HepG2 (cell line): ENCODE results near the gene ZNF575. TPM values are rescaled to one million over a fixed set of nuclear protein-coding genes. Genes with fewer than 3 reads are reported as not detected.

Source experiments
- CBX5 ChIP-seq: sonication (generic); formaldehyde crosslinking; IDR thresholded peaks from 2 replicates; pipeline ENCODE4 v1.4.0; 2020; ENCODE audit warnings: missing genetic modification reagents, borderline replicate concordance
- FIP1L1 ChIP-seq: fragments of 200-400 bp; formaldehyde crosslinking; IDR thresholded peaks from 2 replicates; pipeline ENCODE4 v1.6.1; 2018; ENCODE audit warnings: low read depth, mild to moderate bottlenecking, low read length, moderate library complexity, borderline replicate concordance; ENCODE audit not compliant: insufficient read depth
- HNF4G ChIP-seq, 2 experiments: sonication (generic) in 1 of 2; formaldehyde crosslinking in 1 of 2; IDR thresholded peaks; 2 replicates each; pipeline versions ENCODE4 v1.4.0 to v1.6.1; 2011 to 2020; ENCODE audit warnings: borderline replicate concordance in 2 of 2, low read depth in 2 of 2, mild to moderate bottlenecking in 2 of 2, low read length in 1 of 2, missing genetic modification reagents in 1 of 2, moderate library complexity in 1 of 2
- PHF21A ChIP-seq: sonication (generic); formaldehyde crosslinking; IDR thresholded peaks from 2 replicates; pipeline ENCODE4 v1.5.0; 2020; ENCODE audit warnings: mild to moderate bottlenecking, missing genetic modification reagents
- SMAD1 ChIP-seq: sonication (generic); formaldehyde crosslinking; IDR thresholded peaks from 2 replicates; pipeline ENCODE4 v1.4.0; 2020; ENCODE audit warnings: missing genetic modification reagents, low read depth, mild to moderate bottlenecking, borderline replicate concordance
- ZC3H13 ChIP-seq: sonication (generic); formaldehyde crosslinking; IDR thresholded peaks from 2 replicates; pipeline ENCODE4 v1.8.1; 2023; ENCODE audit warnings: mild to moderate bottlenecking, missing genetic modification reagents, moderate library complexity
- ZNF605 ChIP-seq: sonication (generic); formaldehyde crosslinking; IDR thresholded peaks from 2 replicates; pipeline ENCODE4 v1.8.0; 2022; ENCODE audit warnings: mild to moderate bottlenecking, missing genetic modification reagents
- ZSCAN22 ChIP-seq: sonication (generic); formaldehyde crosslinking; IDR thresholded peaks from 2 replicates; pipeline ENCODE4 v1.4.0; 2020; ENCODE audit warnings: mild to moderate bottlenecking, missing genetic modification reagents
- polyA plus RNA-seq, 8 experiments: library from polyadenylated mRNA; depleted of rRNA in 3 of 8; stranded (reverse) in 7 of 8; unstranded in 1 of 8; fragments of >200 nt; fragmentation: Illumina TruSeq in 4 of 8; extraction: Trizol in 4 of 8; gene quantifications; 2 replicates each; pipeline versions ENCODE4 v1.2.1 to v1.2.3, GENCODE V29; 2011 to 2016; ENCODE audit warnings: low read depth in 4 of 8, missing spikeins in 1 of 8, mixed read lengths in 1 of 8; ENCODE audit not compliant: insufficient read depth in 1 of 8
- total RNA-seq, 5 experiments: library from RNA; depleted of rRNA; stranded (reverse); fragments of >200 nt; fragmentation: Illumina TruSeq; extraction: Trizol; gene quantifications; 2 replicates each; pipeline ENCODE4 v1.2.3, GENCODE V29; 2016; ENCODE audit warnings: low read depth in 1 of 5
- TF ChIP-seq, protein P1 (sequence below): sonication (generic); formaldehyde crosslinking; IDR thresholded peaks from 2 replicates; pipeline ENCODE4 v1.5.1; 2020; ENCODE audit warnings: mild to moderate bottlenecking, missing genetic modification reagents, moderate library complexity
- TF ChIP-seq, protein P2 (sequence below): sonication (generic); formaldehyde crosslinking; IDR thresholded peaks from 2 replicates; pipeline ENCODE4 v1.4.0; 2020; ENCODE audit warnings: missing genetic modification reagents
- TF ChIP-seq, protein P3 (sequence below): sonication (generic); formaldehyde crosslinking; conservative IDR thresholded peaks from 2 replicates; pipeline ENCODE4 v1.4.0; 2020; ENCODE audit warnings: missing genetic modification reagents
- TF ChIP-seq, protein P4 (sequence below): sonication (generic); formaldehyde crosslinking; IDR thresholded peaks from 2 replicates; pipeline ENCODE4 v1.4.0; 2020; ENCODE audit warnings: missing genetic modification reagents

The ZNF575 gene
- total and polyA plus RNA-seq, 2 of the 13 experiments (the other 11 are each of a cell fraction or from before 2014, with no cell fraction given): 0.17 to 0.27 TPM

DNA sequence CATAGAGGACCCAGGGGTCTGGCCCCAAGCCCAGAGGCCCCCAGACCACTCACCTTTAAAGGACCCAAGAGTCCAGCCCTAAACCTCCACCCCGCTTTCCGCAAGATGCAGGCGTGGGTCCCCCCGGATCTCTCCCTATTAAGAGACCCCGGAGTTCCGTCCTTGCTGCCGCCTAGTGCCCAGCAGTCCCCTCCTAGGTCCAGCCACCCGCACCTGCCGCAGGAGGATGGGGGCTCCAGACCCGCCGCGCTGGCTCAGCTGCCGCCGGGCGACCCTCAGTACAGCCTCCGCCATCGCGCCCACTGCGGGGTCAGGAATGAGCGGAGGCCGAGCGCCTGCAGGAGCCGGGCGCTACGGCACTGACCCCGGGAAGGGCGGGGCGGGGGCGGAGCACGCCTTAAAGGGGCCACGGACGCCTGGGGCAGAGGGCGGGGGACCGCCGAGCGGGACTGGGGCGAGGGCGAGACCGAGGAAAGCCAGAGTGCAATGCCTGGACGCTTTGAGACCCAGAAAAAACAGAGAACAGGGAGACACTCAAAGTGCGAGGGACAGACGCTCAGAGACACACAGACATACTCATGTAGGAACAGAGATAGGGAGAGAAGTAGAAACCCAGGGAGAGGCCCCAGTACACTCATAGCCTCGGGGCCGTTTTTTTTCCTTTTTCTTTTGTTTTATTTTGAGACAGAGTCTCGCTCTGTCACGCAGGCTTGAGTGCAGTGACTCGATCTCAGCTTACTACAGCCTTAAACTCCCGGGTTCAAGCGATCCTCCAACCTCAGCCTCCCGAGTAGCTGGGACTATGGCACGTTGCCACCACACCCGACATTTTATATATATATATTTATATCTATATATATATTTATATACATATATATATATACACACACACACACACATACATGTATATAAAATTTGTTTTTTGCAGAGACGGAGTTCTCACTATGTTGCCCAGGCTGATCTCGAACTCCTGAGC, 5.8 kb upstream of the ZNF575 start, which contains the start of gene ETHE1 (continued):
- TF ChIP-seq, protein P1, sequence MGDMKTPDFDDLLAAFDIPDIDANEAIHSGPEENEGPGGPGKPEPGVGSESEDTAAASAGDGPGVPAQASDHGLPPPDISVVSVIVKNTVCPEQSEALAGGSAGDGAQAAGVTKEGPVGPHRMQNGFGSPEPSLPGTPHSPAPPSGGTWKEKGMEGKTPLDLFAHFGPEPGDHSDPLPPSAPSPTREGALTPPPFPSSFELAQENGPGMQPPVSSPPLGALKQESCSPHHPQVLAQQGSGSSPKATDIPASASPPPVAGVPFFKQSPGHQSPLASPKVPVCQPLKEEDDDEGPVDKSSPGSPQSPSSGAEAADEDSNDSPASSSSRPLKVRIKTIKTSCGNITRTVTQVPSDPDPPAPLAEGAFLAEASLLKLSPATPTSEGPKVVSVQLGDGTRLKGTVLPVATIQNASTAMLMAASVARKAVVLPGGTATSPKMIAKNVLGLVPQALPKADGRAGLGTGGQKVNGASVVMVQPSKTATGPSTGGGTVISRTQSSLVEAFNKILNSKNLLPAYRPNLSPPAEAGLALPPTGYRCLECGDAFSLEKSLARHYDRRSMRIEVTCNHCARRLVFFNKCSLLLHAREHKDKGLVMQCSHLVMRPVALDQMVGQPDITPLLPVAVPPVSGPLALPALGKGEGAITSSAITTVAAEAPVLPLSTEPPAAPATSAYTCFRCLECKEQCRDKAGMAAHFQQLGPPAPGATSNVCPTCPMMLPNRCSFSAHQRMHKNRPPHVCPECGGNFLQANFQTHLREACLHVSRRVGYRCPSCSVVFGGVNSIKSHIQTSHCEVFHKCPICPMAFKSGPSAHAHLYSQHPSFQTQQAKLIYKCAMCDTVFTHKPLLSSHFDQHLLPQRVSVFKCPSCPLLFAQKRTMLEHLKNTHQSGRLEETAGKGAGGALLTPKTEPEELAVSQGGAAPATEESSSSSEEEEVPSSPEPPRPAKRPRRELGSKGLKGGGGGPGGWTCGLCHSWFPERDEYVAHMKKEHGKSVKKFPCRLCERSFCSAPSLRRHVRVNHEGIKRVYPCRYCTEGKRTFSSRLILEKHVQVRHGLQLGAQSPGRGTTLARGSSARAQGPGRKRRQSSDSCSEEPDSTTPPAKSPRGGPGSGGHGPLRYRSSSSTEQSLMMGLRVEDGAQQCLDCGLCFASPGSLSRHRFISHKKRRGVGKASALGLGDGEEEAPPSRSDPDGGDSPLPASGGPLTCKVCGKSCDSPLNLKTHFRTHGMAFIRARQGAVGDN (CRISPR knock-in tag): peak; percentile 77
- TF ChIP-seq ZSCAN22 (peak; percentile 97), FIP1L1 (no peak), ZC3H13 (CRISPR knock-in tag) (peak; percentile 73; the same call in 1 of the 2 replicates), SMAD1 (no peak), HNF4G (IDR thresholded peaks at IDR 0.05; ENCODE audit: borderline replicate concordance, low read depth, low read length) (peak; percentile 29; the same call in 1 of the 2 replicates), HNF4G (CRISPR knock-in tag; IDR thresholded peaks at IDR 0.05; ENCODE audit: borderline replicate concordance, low read depth) (peak; percentile 36; the same call in 1 of the 2 replicates), CBX5 (CRISPR knock-in tag) (no peak), PHF21A (CRISPR knock-in tag) (0 out of 2 replicates have a peak, but pooled peaks have one; percentile 39), ZNF605 (CRISPR knock-in tag) (0 out of 2 replicates have a peak, but pooled peaks have one; percentile 59)
- TF ChIP-seq, protein P2, sequence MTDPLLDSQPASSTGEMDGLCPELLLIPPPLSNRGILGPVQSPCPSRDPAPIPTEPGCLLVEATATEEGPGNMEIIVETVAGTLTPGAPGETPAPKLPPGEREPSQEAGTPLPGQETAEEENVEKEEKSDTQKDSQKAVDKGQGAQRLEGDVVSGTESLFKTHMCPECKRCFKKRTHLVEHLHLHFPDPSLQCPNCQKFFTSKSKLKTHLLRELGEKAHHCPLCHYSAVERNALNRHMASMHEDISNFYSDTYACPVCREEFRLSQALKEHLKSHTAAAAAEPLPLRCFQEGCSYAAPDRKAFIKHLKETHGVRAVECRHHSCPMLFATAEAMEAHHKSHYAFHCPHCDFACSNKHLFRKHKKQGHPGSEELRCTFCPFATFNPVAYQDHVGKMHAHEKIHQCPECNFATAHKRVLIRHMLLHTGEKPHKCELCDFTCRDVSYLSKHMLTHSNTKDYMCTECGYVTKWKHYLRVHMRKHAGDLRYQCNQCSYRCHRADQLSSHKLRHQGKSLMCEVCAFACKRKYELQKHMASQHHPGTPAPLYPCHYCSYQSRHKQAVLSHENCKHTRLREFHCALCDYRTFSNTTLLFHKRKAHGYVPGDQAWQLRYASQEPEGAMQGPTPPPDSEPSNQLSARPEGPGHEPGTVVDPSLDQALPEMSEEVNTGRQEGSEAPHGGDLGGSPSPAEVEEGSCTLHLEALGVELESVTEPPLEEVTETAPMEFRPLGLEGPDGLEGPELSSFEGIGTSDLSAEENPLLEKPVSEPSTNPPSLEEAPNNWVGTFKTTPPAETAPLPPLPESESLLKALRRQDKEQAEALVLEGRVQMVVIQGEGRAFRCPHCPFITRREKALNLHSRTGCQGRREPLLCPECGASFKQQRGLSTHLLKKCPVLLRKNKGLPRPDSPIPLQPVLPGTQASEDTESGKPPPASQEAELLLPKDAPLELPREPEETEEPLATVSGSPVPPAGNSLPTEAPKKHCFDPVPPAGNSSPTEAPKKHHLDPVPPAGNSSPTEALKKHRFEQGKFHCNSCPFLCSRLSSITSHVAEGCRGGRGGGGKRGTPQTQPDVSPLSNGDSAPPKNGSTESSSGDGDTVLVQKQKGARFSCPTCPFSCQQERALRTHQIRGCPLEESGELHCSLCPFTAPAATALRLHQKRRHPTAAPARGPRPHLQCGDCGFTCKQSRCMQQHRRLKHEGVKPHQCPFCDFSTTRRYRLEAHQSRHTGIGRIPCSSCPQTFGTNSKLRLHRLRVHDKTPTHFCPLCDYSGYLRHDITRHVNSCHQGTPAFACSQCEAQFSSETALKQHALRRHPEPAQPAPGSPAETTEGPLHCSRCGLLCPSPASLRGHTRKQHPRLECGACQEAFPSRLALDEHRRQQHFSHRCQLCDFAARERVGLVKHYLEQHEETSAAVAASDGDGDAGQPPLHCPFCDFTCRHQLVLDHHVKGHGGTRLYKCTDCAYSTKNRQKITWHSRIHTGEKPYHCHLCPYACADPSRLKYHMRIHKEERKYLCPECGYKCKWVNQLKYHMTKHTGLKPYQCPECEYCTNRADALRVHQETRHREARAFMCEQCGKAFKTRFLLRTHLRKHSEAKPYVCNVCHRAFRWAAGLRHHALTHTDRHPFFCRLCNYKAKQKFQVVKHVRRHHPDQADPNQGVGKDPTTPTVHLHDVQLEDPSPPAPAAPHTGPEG (CRISPR knock-in tag): no peak
- TF ChIP-seq, protein P3, sequence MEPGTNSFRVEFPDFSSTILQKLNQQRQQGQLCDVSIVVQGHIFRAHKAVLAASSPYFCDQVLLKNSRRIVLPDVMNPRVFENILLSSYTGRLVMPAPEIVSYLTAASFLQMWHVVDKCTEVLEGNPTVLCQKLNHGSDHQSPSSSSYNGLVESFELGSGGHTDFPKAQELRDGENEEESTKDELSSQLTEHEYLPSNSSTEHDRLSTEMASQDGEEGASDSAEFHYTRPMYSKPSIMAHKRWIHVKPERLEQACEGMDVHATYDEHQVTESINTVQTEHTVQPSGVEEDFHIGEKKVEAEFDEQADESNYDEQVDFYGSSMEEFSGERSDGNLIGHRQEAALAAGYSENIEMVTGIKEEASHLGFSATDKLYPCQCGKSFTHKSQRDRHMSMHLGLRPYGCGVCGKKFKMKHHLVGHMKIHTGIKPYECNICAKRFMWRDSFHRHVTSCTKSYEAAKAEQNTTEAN (CRISPR knock-in tag): peak; percentile 37; the same call in 1 of the 2 replicates
- TF ChIP-seq, protein P4, sequence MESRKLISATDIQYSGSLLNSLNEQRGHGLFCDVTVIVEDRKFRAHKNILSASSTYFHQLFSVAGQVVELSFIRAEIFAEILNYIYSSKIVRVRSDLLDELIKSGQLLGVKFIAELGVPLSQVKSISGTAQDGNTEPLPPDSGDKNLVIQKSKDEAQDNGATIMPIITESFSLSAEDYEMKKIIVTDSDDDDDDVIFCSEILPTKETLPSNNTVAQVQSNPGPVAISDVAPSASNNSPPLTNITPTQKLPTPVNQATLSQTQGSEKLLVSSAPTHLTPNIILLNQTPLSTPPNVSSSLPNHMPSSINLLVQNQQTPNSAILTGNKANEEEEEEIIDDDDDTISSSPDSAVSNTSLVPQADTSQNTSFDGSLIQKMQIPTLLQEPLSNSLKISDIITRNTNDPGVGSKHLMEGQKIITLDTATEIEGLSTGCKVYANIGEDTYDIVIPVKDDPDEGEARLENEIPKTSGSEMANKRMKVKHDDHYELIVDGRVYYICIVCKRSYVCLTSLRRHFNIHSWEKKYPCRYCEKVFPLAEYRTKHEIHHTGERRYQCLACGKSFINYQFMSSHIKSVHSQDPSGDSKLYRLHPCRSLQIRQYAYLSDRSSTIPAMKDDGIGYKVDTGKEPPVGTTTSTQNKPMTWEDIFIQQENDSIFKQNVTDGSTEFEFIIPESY (CRISPR knock-in tag): no peak
